Activated CD8-positive, alpha-beta memory T cell treated with anti-CD3 and anti-CD28 coated beads, Interleukin-2, amount 10 ng/mL, durations not matched to agents 7 days and 5 days (primary cell): ENCODE data around the gene CIRBP. TPM values are rescaled to one million over a fixed set of nuclear protein-coding genes. Genes with fewer than 3 reads are reported as not detected.
A peak's percentile ranks its signal among the peaks of the same experiment; 100 is the strongest.
"Not testable (repeated sequence)": the region's sequence is repeated elsewhere in the genome, so short reads cannot be mapped to it uniquely, and the experiment has no call there.

Source experiments
- ATAC-seq: fragments of 150-1000 bp; cut with Tn5 transposase; one replicate; pipeline ENCODE4 v1.10.0; 2021; ENCODE audit warnings: moderate library complexity
- CTCF ChIA-PET: fragments of 350-600 bp; sonication (Branson Sonifier 250); formaldehyde crosslinking; loops from one replicate; lab custom pipeline; 2021; ENCODE audit warnings: antibody characterized with exemption; lab: Charles Lee
- DNase-seq: peaks from one replicate; pipeline ENCODE4 v3.0.0-alpha.2; 2020
- H3K27ac Mint-ChIP-seq: one replicate; pipeline ENCODE4 v1.8.0; 2021; ENCODE audit warnings: mild to moderate bottlenecking, mixed read lengths
- H3K27me3 Mint-ChIP-seq: one replicate; pipeline ENCODE4 v1.8.0; 2021; ENCODE audit warnings: mixed read lengths
- H3K36me3 Mint-ChIP-seq: one replicate; pipeline ENCODE4 v1.8.0; 2021; ENCODE audit warnings: mild to moderate bottlenecking, mixed read lengths
- H3K4me1 Mint-ChIP-seq: one replicate; pipeline ENCODE4 v1.8.0; 2021; ENCODE audit warnings: mixed read lengths
- H3K4me3 Mint-ChIP-seq: one replicate; pipeline ENCODE4 v1.8.0; 2021; ENCODE audit warnings: mild to moderate bottlenecking, moderate library complexity, mixed read lengths
- H3K9me3 Mint-ChIP-seq: one replicate; pipeline ENCODE4 v1.8.0; 2022; ENCODE audit warnings: low read depth, mixed read lengths
- total RNA-seq, 2 experiments: library from RNA; stranded (reverse); gene quantifications; one replicate each; pipeline ENCODE4 v1.2.3, GENCODE V29; 2021

Gene CIRBP
- total RNA-seq, 2 experiments from 2014 or later, result 189 to 210 TPM

DNA sequence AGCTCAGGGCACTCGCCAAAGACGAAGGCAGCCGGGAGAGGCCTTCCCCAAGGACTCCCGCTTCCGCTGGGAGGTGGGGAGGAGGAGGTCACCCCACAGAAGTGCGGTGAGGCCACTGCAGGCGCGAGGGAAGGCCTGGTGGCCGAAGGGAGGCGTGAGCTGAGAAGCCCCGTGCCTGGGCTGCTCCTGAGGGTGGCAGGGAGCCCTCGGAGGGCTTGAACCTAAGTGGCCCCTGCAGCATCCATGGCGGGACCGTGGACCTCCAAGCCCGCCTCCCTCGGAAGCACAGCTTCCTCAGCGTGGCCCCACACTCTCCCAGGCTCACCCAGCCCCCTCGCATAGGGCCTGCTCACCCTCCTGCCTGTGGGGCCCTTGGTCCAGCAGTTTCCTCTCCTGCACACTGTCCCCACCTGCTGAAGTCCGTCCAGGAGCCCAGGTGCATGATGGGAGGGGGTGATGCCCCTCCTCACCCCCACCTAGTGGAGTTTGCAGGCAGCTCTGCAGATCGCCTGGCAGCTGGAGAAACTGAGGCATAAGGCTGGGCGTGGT lies 42.5 kb downstream of the CIRBP start:
- Mint-ChIP-seq H3K36me3 (no peaks in the 10 kb centered on the region), H3K27me3 (peaks cover 9% of the 10 kb centered on the region), H3K27ac (no peak overlapping the region), H3K4me1 (no peaks in the 10 kb centered on the region), H3K9me3 (no peaks in the 10 kb centered on the region), H3K4me3 (no peak overlapping the region)
- ATAC-seq (no peak), DNase-seq (no peak)
- CTCF ChIA-PET, result interaction anchor here (1.5 kb wide), 1 partner anchor 26 kb away, joined by 3 read pairs; no protein-coding TSS in a partner anchor

- ATAC-seq, result no peak
- Mint-ChIP-seq H3K4me1 (no peaks in the 10 kb centered on the region), H3K27me3 (peaks cover 21% of the 10 kb centered on the region), H3K36me3 (no peaks in the 10 kb centered on the region), H3K4me3 (no peak overlapping the region), H3K9me3 (no peaks in the 10 kb centered on the region), H3K27ac (no peak overlapping the region)
- CTCF ChIA-PET, result interaction anchor here (1.1 to 3.2 kb wide), 2 partner anchors 34 to 59 kb away, joined by 3 to 24 read pairs; no protein-coding TSS in a partner anchor
- no peak for DNase-seq
Measured at GRCh38 chr19:1312767-1313694, 43.9 kb downstream of the CIRBP start.

GRCh38 chr19:1313695-1314613 lies 44.8 kb downstream of the CIRBP start:
- Mint-ChIP-seq H3K27me3 (peaks cover 28% of the 10 kb centered on the region), H3K9me3 (no peaks in the 10 kb centered on the region)
- CTCF ChIA-PET, result interaction anchor here (0.8 to 3.2 kb wide), 4 partner anchors 10 to 69 kb away, joined by 3 to 24 read pairs (median 6); partner anchors contain the start of gene NDUFS7

DNA sequence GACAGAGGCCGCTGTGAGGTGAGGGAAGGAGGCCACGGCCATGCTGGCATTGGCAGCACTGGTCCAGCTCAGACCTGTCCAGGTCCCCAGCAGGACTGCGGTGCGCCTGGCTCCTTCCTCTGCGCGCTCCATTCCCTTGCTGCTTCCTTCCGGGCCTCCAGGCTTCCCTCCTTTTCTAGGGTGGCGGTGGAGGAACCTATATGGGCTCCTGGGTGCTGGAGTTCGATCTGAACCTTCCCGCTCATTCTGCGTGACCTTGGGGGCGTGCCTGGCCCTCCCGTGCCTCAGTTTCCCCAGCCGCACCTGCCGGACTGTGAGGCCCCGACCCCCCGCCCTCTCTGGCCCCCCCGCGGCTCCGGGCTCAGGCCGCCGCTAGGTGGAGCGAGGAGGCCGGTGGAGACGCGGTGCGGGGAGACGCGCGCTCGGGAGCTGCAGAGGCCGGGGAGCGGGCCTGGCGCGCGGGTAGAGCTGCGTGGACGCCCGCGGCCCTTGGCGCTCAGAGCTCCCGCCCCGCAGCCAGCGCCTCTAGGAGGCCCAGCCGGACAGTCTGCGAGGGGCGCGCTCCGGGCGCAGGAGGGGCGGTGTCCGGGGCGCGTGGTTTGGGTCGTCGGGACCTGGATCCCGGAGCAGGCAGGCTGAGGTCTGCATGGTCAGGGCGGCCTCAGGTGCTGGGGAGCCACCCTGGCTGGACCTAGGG lies 46.5 kb downstream of the CIRBP start:
- peak; percentile 49 for DNase-seq
- Mint-ChIP-seq H3K9me3 (no peaks in the 10 kb centered on the region), H3K27me3 (peaks cover 34% of the 10 kb centered on the region), H3K36me3 (no peaks in the 10 kb centered on the region), H3K4me1 (no peaks in the 10 kb centered on the region), H3K27ac (no peak overlapping the region), H3K4me3 (no peak overlapping the region)
- CTCF ChIA-PET, result interaction anchor here (0.7 to 3.2 kb wide), 11 partner anchors 8 to 71 kb away, joined by 3 to 24 read pairs (median 4); partner anchors contain the start of gene NDUFS7
- peak; percentile 70 for ATAC-seq

More at GRCh38 chr19:1313695-1314613, 44.8 kb downstream of the CIRBP start:
- Mint-ChIP-seq H3K27ac (no peak overlapping the region), H3K4me1 (no peaks in the 10 kb centered on the region), H3K36me3 (no peaks in the 10 kb centered on the region), H3K4me3 (no peak overlapping the region)
- no peak for ATAC-seq
- DNase-seq, result no peak

- CTCF ChIA-PET, result interaction anchor here (0.7 to 2.3 kb wide), 7 partner anchors 9 to 110 kb away, joined by 3 to 6 read pairs (median 3); no protein-coding TSS in a partner anchor
- no peaks in the 10 kb centered on the region for H3K9me3 Mint-ChIP-seq
- DNase-seq (no peak), ATAC-seq (no peak)
- no peaks in the 10 kb centered on the region for H3K36me3 Mint-ChIP-seq
- no peak overlapping the region for H3K27ac Mint-ChIP-seq
- H3K4me1 Mint-ChIP-seq, result no peaks in the 10 kb centered on the region
- H3K27me3 Mint-ChIP-seq, result peaks cover 34% of the 10 kb centered on the region
- no peak overlapping the region for H3K4me3 Mint-ChIP-seq
Measured at GRCh38 chr19:1316466-1316865, 47.3 kb downstream of the CIRBP start.

DNA sequence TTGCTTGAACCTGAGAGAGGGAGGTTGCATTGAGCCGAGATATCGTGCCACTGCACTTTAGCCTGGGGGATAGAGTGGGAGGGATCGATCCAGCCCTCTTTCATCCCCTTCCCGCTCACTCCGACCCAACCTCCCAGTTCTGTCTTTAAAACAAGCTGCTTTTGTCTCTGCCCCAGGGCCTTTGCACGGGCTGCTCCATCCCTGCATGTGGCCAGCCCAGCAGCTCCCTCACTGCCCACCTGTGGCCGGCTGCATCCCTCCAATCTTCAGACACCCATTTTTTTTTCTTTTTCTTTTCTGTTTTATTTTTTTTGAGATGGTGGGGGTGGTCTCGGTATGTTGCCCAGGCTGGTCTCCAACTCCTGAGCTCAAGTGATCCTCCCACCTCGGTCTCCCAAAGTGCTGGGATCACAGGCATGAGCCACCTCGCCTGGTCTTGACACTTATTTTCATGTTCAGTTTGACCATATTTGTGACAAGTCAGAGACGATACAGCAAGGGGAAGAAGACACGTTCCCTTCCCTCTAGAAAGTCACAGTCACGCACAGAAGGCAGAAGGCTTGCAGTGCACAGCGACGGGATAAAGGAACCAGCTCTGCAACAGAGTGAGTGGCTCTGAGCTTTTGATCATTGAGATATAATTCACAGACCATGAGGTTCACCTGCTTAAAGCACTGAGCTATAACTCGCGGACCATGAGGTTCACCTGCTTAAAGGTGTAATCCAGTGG lies 48.3 kb downstream of the CIRBP start:
- CTCF ChIA-PET, result interaction anchor here (0.7 to 2.3 kb wide), 6 partner anchors 9 to 111 kb away, joined by 3 to 7 read pairs (median 5); a partner anchor contains a TSS
- Mint-ChIP-seq H3K36me3 (no peaks in the 10 kb centered on the region), H3K27me3 (peaks cover 35% of the 10 kb centered on the region), H3K27ac (no peak overlapping the region), H3K4me1 (no peaks in the 10 kb centered on the region), H3K9me3 (no peaks in the 10 kb centered on the region), H3K4me3 (no peak overlapping the region)
- ATAC-seq (no peak), DNase-seq (no peak)

- CTCF ChIA-PET, result interaction anchor here (1.8 kb wide), 1 partner anchor 54 kb away, joined by 7 read pairs; no protein-coding TSS in a partner anchor
- H3K4me3 Mint-ChIP-seq, result no peak overlapping the region
- no peak overlapping the region for H3K27ac Mint-ChIP-seq
- ATAC-seq, result no peak
- H3K9me3 Mint-ChIP-seq, result no peaks in the 10 kb centered on the region
- peaks cover 43% of the 10 kb centered on the region for H3K27me3 Mint-ChIP-seq
- H3K36me3 Mint-ChIP-seq, result no peaks in the 10 kb centered on the region
- DNase-seq, result no peak
- no peaks in the 10 kb centered on the region for H3K4me1 Mint-ChIP-seq
Measured at GRCh38 chr19:1318678-1319471, 49.7 kb downstream of the CIRBP start.

GRCh38 chr19:1320282-1320650 lies 51.1 kb downstream of the CIRBP start:
- H3K4me1 Mint-ChIP-seq, DNase-seq, H3K36me3 Mint-ChIP-seq, ATAC-seq, H3K27ac Mint-ChIP-seq, H3K9me3 Mint-ChIP-seq, H3K4me3 Mint-ChIP-seq: not testable (repeated sequence)
- H3K27me3 Mint-ChIP-seq, result peaks cover 47% of the 10 kb centered on the region
- CTCF ChIA-PET, result interaction anchor here (1.5 kb wide), 1 partner anchor 52 kb away, joined by 6 read pairs; no protein-coding TSS in a partner anchor

DNA sequence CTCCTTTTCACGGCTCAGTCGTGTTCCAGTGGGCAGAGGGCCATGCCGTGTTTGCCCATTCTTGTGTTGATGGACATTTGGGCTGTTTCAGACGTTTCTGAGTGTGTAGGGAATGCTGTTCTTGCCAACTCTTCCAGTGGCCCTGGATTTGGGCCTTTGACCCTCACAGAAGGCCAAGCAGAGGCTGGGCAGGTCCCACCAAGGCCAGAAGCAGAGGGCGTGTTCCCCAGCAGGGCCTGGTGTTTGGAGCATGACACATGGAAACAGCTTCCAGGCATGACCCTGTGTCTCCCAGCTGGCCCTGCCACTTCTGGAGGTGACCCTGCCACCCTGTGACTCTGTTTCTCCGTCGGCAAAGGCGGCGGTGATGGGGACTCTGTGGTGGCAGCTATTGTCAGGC lies 52.4 kb downstream of the CIRBP start:
- CTCF ChIA-PET, result interaction anchor here (1.5 kb wide), 1 partner anchor 51 kb away, joined by 6 read pairs; no protein-coding TSS in a partner anchor

DNA sequence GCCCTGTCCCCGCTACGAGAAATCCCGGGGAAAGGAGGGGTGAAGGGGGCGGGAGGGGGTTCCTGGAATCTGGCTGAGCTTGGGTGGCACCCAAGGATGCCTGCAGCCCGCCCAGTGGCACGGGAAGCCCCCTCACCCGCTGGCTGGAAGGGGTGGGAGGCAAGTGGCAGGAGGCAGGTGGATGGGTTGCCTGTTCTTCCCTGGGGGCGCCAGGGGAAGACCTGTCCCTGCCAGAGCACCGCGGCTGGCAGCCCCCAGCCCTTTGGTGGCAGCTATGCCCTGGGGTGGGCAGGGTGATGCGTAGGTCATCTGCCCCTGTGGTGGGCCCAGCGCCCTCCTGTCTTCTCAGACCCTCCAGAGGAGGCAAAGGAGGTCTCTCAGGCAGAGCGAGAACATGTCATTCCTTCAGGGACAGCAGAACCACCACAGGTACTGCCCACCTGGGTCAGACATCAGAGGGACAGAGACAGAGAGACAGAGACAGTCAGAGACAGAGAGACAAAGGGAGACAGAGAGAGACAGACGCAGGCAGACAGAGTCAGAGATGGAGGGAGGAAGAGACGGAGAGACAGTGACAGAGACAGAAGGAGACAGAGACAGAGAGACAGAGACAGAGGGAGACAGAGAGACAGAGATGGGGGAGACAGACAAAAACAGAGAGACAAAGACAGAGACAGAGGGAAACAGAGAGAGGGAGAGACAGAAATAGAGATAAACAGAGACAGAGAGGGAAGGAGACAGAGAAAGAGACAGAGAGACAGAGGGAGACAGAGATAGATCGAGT lies 53.3 kb downstream of the CIRBP start:
- Mint-ChIP-seq H3K4me3 (no peak overlapping the region), H3K9me3 (no peaks in the 10 kb centered on the region), H3K27me3 (peaks cover 44% of the 10 kb centered on the region), H3K4me1 (no peaks in the 10 kb centered on the region), H3K36me3 (no peaks in the 10 kb centered on the region), H3K27ac (no peak overlapping the region)
- CTCF ChIA-PET, result no interaction called here
- DNase-seq (no peak), ATAC-seq (no peak)

More for the DNA sequence above, 52.4 kb downstream of the CIRBP start:
- no peak for DNase-seq
- no peak overlapping the region for H3K27ac Mint-ChIP-seq
- no peaks in the 10 kb centered on the region for H3K9me3 Mint-ChIP-seq
- no peak for ATAC-seq
- no peaks in the 10 kb centered on the region for H3K36me3 Mint-ChIP-seq
- H3K27me3 Mint-ChIP-seq, result peaks cover 49% of the 10 kb centered on the region
- H3K4me3 Mint-ChIP-seq, result no peak overlapping the region
- no peaks in the 10 kb centered on the region for H3K4me1 Mint-ChIP-seq
